IMR-90 (cell line): Measurements from ENCODE around the gene SSNA1. TPM values are rescaled to one million over a fixed set of nuclear protein-coding genes. Genes with fewer than 3 reads are reported as not detected.

Experiments
- ATAC-seq: fragments of 200-7000 bp; cut with Tn5 transposase; 2 replicates; pipeline ENCODE4 v1.9.1; 2020; ENCODE audit warnings: low read depth, mild to moderate bottlenecking, moderate library complexity
- BruUV-seq: library from RNA; stranded (reverse); fragments of 400-500 nt; replicated peaks from 2 replicates; lab custom pipeline; 2021; lab: Mats Ljungman, UMichigan
- CTCF ChIA-PET: fragments of 300-600 bp; formaldehyde crosslinking; extraction: SDS; loops from one replicate; lab custom pipeline; 2021; ENCODE audit warnings: antibody characterized with exemption; lab: Yijun Ruan, JAX
- POLR2A ChIA-PET: fragments of 300-600 bp; sonication (Branson Sonifier 250); formaldehyde crosslinking; loops from one replicate; lab custom pipeline; 2022; ENCODE audit warnings: antibody characterized with exemption; ENCODE audit not compliant: unreplicated experiment; lab: Charles Lee
- DNase-seq: peaks from one replicate; pipeline ENCODE4 v3.0.0; 2013
- H2AFZ ChIP-seq: replicated peaks from 2 replicates; pipeline ENCODE3; 2013; ENCODE audit warnings: low read length, mild to moderate bottlenecking; ENCODE audit not compliant: poor library complexity
- H2AK5ac ChIP-seq: 2 replicates; pipeline ENCODE4 v1.6.1; 2013; ENCODE audit warnings: low read depth, low read length, inconsistent platforms
- H2AK9ac ChIP-seq: replicated peaks from 2 replicates; pipeline ENCODE3; 2013; ENCODE audit warnings: mild to moderate bottlenecking, low read depth, low read length, moderate library complexity; ENCODE audit not compliant: poor library complexity
- H2BK120ac ChIP-seq: 2 replicates; pipeline ENCODE4 v1.6.1; 2013; ENCODE audit warnings: low read depth, low read length, inconsistent platforms
- H2BK15ac ChIP-seq: 3 replicates; pipeline ENCODE4 v1.6.1; 2013; ENCODE audit warnings: low read depth, low read length, inconsistent platforms
- H2BK20ac ChIP-seq: 2 replicates; pipeline ENCODE4 v1.6.1; 2013; ENCODE audit warnings: low read depth, mild to moderate bottlenecking, inconsistent platforms, low read length, moderate library complexity
- H2BK5ac ChIP-seq: 2 replicates; pipeline ENCODE4 v1.6.1; 2013; ENCODE audit warnings: mild to moderate bottlenecking, low read depth, low read length, inconsistent platforms; ENCODE audit not compliant: poor library complexity, severe bottlenecking
- H3K14ac ChIP-seq: replicated peaks from 2 replicates; pipeline ENCODE4 v1.6.1; 2013; ENCODE audit warnings: low read depth, low read length, inconsistent platforms
- H3K18ac ChIP-seq: 2 replicates; pipeline ENCODE4 v1.6.1; 2013; ENCODE audit warnings: low read depth, low read length, control low read depth
- H3K23ac ChIP-seq: 2 replicates; pipeline ENCODE4 v1.6.1; 2013; ENCODE audit warnings: low read depth, low read length, inconsistent platforms
- H3K27ac ChIP-seq: 2 replicates; pipeline ENCODE4 v1.5.1; 2013; ENCODE audit warnings: mild to moderate bottlenecking, control low read depth, low read length; ENCODE audit not compliant: insufficient read depth
- H3K27me3 ChIP-seq: 2 replicates; pipeline ENCODE4 v1.6.1; 2013; ENCODE audit warnings: low read length; ENCODE audit not compliant: control insufficient read depth, insufficient read depth
- H3K36me3 ChIP-seq: 2 replicates; pipeline ENCODE4 v1.6.1; 2013; ENCODE audit warnings: low read length, mixed read lengths; ENCODE audit not compliant: control insufficient read depth, insufficient read depth
- H3K4ac ChIP-seq: 2 replicates; pipeline ENCODE4 v1.6.1; 2013; ENCODE audit warnings: low read depth, low read length, inconsistent platforms
- H3K4me1 ChIP-seq: 2 replicates; pipeline ENCODE4 v1.6.1; 2013; ENCODE audit warnings: low read length, mixed read lengths; ENCODE audit not compliant: control insufficient read depth, insufficient read depth
- H3K4me2 ChIP-seq: 2 replicates; pipeline ENCODE4 v1.6.1; 2013; ENCODE audit warnings: low read depth, mild to moderate bottlenecking, control low read depth, low read length, moderate library complexity
- H3K4me3 ChIP-seq: 2 replicates; pipeline ENCODE4 v1.5.1; 2013; ENCODE audit warnings: low read depth, mild to moderate bottlenecking, control low read depth, low read length, moderate library complexity; ENCODE audit not compliant: insufficient read depth
- H3K56ac ChIP-seq: 2 replicates; pipeline ENCODE4 v1.6.1; 2013; ENCODE audit warnings: low read length, inconsistent platforms; ENCODE audit not compliant: insufficient read depth; ENCODE audit errors: extremely low read depth
- H3K79me1 ChIP-seq, 2 experiments: 2 replicates each; pipeline ENCODE4 v1.6.1; 2013; ENCODE audit warnings: low read length in 2 of 2, inconsistent platforms in 1 of 2, low read depth in 1 of 2
- H3K9ac ChIP-seq: 2 replicates; pipeline ENCODE4 v1.6.1; 2013; ENCODE audit warnings: low read depth, low read length, control low read depth
- H3K9me1 ChIP-seq: 2 replicates; pipeline ENCODE4 v1.6.1; 2013; ENCODE audit warnings: low read length, inconsistent platforms; ENCODE audit not compliant: insufficient read depth
- H3K9me3 ChIP-seq: 2 replicates; pipeline ENCODE4 v1.6.1; 2013; ENCODE audit warnings: low read length; ENCODE audit not compliant: control insufficient read depth, insufficient read depth
- H4K20me1 ChIP-seq: 2 replicates; pipeline ENCODE4 v1.6.1; 2013; ENCODE audit warnings: low read length, inconsistent platforms; ENCODE audit not compliant: insufficient read depth
- H4K5ac ChIP-seq: 2 replicates; pipeline ENCODE4 v1.6.1; 2013; ENCODE audit warnings: mild to moderate bottlenecking, low read depth, low read length, control low read depth
- H4K8ac ChIP-seq, 2 experiments: 2 replicates each; pipeline ENCODE4 v1.6.1; 2013; ENCODE audit warnings: low read depth in 2 of 2, low read length in 2 of 2, control low read depth in 1 of 2, inconsistent platforms in 1 of 2
- H4K91ac ChIP-seq: 2 replicates; pipeline ENCODE4 v1.6.1; 2013; ENCODE audit warnings: low read depth, low read length, inconsistent platforms; ENCODE audit not compliant: insufficient read depth
- FOS ChIP-seq: fragments of 150-350 bp; IDR thresholded peaks from 2 replicates; pipeline ENCODE4 v1.6.1; 2016; ENCODE audit warnings: low read depth, low read length
- MAZ ChIP-seq: IDR thresholded peaks from 2 replicates; pipeline ENCODE4 v1.6.1; 2012; ENCODE audit warnings: low read depth, mild to moderate bottlenecking, low read length, improper control_type of control experiment, moderate library complexity, borderline replicate concordance
- POLR2A ChIP-seq: IDR thresholded peaks from 2 replicates; pipeline ENCODE4 v1.6.1; 2012; ENCODE audit warnings: mild to moderate bottlenecking, low read depth, low read length
- RCOR1 ChIP-seq: IDR thresholded peaks from 2 replicates; pipeline ENCODE4 v1.6.1; 2012; ENCODE audit warnings: mild to moderate bottlenecking, low read length, improper control_type of control experiment; ENCODE audit not compliant: insufficient replicate concordance
- RFX5 ChIP-seq: IDR thresholded peaks from 2 replicates; pipeline ENCODE4 v1.8.0; 2012; ENCODE audit warnings: low read depth, mild to moderate bottlenecking, low read length, moderate library complexity
- USF2 ChIP-seq: fragments of 150-350 bp; IDR thresholded peaks from 2 replicates; pipeline ENCODE4 v1.6.1; 2017; ENCODE audit warnings: mild to moderate bottlenecking, antibody characterized with exemption, low read length, low read depth
- WGBS, 2 experiments: methylation state at CpG; one replicate each; pipeline versions ENCODE4 v1.1.5 to v1.1.7; 2013; ENCODE audit warnings: missing lambda C conversion rate in 2 of 2; ENCODE audit not compliant: insufficient read length in 1 of 2; ENCODE audit errors: extremely low coverage in 2 of 2; 5-methylcytosine and 5-hydroxymethylcytosine counted together
- dilution Hi-C: fragments of 300-500 bp; cut with HindIII; formaldehyde crosslinking; loops from one replicate; pipeline ENCODE4 v1.14.3; 2018; ENCODE audit warnings: low sequenced_read_pairs; ENCODE audit not compliant: unreplicated experiment
- in situ Hi-C: fragments of 300-500 bp; cut with MboI; formaldehyde crosslinking; loops from 3 replicates; pipeline ENCODE4 v1.14.3; 2019; ENCODE audit warnings: low sequenced_read_pairs, inconsistent platforms, mixed read lengths
- intact Hi-C: fragments of 100-400 bp; cut with micrococcal nuclease; formaldehyde crosslinking; loops from 2 replicates; pipeline ENCODE4 v1.10.0; 2022
- polyA plus RNA-seq, 3 experiments: library from polyadenylated mRNA; depleted of rRNA; stranded (reverse); fragments of >200 nt; gene quantifications; 2 replicates each; pipeline ENCODE4 v1.2.3, GENCODE V29; 2012; ENCODE audit warnings: low replicate concordance in 1 of 3
- total RNA-seq: library from RNA; depleted of rRNA; stranded (reverse); fragments of >200 nt; gene quantifications from 2 replicates; pipeline ENCODE4 v1.2.3, GENCODE V29; 2012

Gene SSNA1
- total and polyA plus RNA-seq, 2 of the 4 experiments (the other 2 are of a cell fraction): 55.7 to 86.7 TPM

- no peak overlapping the region for H4K5ac ChIP-seq
- no peak overlapping the region for H2AFZ ChIP-seq
- no peak overlapping the region for H3K27ac ChIP-seq
- H3K36me3 ChIP-seq: no peaks in the 10 kb centered on the region
- H2BK120ac ChIP-seq: no peak overlapping the region
- H3K9me1 ChIP-seq: peaks cover 12% of the 10 kb centered on the region
- no peak overlapping the region for H2AK9ac ChIP-seq
- no peak overlapping the region for H2AK5ac ChIP-seq
- no peaks in the 10 kb centered on the region for H3K79me1 ChIP-seq
- H3K27me3 ChIP-seq: peaks cover 8% of the 10 kb centered on the region
- no peak overlapping the region for H3K23ac ChIP-seq
- no peak overlapping the region for H4K91ac ChIP-seq
- H2BK20ac ChIP-seq: no peak overlapping the region
- no peak overlapping the region for H4K8ac ChIP-seq
- no peak overlapping the region for H3K18ac ChIP-seq
- no peak overlapping the region for H3K14ac ChIP-seq
- 92% methylated on average over 2 of the region's 5 CpGs; no CpG with 5 or more reads in 1 of the 2 experiments for WGBS, 2 experiments
- ChIA-PET CTCF (no interaction called here), POLR2A (no interaction called here)
- no peak for DNase-seq
- H3K9me3 ChIP-seq: no peaks in the 10 kb centered on the region
- H3K4me1 ChIP-seq: no peaks in the 10 kb centered on the region
- dilution Hi-C loops: no loop called here
- ATAC-seq: no peak
- H3K4me2 ChIP-seq: no peak overlapping the region
- BruUV-seq: no TSS peak
- no peak overlapping the region for H3K9ac ChIP-seq
- H2BK5ac ChIP-seq: no peak overlapping the region
- no peak overlapping the region for H2BK15ac ChIP-seq
- in situ Hi-C loops: no loop called here
- intact Hi-C loops: no loop called here
- TF ChIP-seq RCOR1 (no peak), FOS (no peak), MAZ (no peak), RFX5 (no peak), POLR2A (no peak), USF2 (no peak)
- H4K20me1 ChIP-seq: no peaks in the 10 kb centered on the region
- no peak overlapping the region for H3K4me3 ChIP-seq
- no peak overlapping the region for H3K56ac ChIP-seq
- no peak overlapping the region for H3K4ac ChIP-seq
Observed at GRCh38 chr9:137149363-137149762, 39.1 kb upstream of the SSNA1 start.
